ENCODE results near the gene CADM1.
A peak's percentile ranks its signal among the peaks of the same experiment; 100 is the strongest.

CADM1 gene

DNA sequence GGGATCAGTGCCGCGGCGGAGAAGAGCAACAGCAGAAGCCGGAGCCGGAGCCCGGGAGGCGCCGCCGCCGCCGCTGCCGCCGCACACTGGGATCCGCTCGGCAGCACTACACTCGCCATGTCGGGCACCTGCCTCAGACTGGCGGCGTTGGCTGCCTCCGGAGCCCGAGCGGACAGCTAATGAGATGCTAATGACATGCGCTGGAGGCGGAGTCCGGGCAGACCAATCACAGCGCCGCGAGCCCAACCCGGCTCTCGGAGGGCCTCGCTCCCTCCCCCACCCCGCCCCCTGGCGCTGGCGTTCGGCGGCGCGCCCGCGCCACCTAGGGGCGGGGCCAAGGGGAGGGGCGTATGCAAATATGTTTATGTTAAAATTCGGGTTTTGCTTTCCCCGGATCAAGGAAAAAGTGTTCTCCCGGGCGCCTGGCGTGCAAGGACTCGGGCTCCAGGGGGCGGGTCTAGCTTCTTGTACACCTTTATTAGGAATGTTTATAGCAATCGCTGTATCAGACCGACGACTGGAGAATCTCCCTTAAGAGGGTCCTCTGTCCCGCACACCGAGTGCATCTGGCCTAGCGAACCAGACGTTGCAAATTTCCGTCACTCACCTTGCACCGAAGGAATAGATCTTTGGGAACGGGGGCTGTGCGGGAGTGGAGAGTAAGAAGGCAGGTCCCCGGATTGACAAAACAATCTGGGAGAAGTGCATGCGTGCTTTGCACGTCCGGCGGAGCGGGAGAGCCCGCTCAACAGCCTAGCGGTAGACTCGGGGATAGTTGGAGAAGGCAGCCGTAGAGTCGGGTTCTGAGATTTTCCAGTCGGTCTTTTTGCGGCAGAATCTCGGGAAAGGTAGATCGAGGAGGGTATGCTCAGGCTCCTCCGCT lies at the start of gene CADM1:
Gene CADM1, minus strand, starts transcription at position 140 of the 883 bp plus-strand sequence.
- DNase-seq (ENCODE audit: low read depth in 3 of 3) = peak; percentile 43 to 66 (median 63)

DNA sequence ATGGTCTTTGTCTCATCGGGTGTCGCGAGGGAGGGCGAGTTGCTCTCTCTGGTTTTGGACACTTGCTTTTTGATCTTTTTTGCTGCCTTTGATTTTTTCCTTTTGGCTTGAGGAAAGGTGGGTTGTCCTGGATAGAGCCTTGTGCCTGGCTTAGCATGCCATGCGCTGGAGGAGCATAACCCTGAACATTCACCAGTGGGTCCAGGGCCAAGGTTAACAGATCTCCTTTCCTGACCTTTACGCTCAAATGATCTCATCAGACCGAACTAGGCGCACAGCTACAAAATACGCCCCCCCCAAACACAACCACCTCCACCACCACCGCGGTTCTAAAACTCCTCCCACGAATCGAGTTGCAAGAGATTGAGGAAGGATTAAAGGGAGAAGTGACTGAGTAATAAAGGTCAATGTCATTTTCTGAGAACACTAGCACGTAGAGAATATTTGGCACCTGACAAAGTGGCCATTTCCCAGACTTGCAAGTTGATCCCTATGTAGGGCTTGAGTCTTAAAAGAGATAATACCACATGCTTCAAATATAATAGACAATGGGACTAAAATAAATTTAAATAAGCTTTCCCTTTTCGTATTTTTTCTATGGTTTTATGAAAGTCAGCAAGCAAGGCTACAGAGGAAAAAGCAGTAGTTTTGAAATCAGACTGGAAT lies 48.7 kb upstream of the CADM1 start:
- DNase-seq (ENCODE audit: low read depth in 3 of 3) = no peak

DNA sequence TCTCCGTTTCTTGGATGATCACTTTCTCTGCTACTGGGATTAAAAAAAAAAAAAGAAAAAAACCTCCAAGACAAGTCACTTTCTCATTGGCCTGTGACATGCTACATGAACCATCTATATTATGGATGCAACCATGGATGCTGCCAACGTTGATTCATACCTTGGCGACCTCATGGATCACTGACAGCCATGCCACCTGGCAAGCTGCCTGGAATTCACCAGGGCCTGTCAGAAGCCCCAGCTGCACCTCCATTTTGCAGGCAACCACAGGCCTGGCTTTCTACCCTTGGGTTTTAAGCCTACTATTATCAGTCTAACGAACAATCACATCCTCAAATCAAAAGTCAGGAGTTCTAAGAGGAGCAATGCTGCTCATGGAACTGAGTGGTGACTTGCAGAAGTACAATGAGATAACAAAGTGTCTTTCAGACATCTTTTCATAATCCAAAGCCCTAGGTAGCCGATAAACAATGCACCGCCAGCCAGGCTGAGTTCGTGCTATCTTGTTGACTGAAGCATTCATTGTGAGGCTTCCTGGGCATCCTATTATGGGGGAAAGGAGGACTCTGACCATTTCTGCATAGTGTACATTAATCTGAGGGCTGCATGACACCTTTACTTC lies 48.0 kb upstream of the CADM1 start:
- no peak for DNase-seq (ENCODE audit: low read depth in 3 of 3)

DNA sequence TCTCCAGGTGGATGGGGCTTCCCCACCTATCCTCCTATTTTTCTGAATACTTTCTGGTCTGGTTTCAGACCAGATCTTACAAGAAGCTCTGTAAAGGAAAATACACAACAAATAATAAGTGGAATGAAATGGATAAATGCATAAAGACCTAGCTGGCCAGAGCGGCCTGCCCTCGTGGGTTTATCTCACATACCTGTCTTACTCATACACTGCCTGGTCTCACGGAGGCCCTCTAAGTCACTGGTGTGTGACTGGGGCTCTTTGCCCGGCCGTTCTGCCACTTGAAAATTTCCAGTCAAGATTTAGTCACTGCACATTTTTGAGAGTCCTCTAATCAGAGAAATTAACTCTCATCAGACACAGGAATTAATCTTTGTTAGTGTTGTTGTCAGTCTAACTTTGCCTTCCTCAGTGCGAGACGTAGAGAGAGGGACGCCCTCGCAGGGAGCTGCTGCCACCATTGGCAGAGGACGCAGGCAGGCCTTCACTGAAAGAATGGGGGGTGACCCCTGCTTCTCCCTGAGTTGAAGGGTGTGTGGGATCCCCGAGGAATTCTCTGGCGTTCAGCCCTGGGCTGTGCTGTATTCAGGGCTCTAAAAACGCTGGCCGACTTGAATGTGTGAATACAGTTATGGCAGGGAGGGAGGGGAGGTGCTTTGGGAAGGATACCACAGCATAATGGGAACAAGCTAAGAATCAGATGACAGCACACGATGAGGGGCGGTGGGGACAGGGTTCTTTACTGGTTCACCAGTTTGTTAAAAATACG lies 46.3 kb upstream of the CADM1 start:
- DNase-seq (ENCODE audit: low read depth in 3 of 3) = no peak

DNA sequence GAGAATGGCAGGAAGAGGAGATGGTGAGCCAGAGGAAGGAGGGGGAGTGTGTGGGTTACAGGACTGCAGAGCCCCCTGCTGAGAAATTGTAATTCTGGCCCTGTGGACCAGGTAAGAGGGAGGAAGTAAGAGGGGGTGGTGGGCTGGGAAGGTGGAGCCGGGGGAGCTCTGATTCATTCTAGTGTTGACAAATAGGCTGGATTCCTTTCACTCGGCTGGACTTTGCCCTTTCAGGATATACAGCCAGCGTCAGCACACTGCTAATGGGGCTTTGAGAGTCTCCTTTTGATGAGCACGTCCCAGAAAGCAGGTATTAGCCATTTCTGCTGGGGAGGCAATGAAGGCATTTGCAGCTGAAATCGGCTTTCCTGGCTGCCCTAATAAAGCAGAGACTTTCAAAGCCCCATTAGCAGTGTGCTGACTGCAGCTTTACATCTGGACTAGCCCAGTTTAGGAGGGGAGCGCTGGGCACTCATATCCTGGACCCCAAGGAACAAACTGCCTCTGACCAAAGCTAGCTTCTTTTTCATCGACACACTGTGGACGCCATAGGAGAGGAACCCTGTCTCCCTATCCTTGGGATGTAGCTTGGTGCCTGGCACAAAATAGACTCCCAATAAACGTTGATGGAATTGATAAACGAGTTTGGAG lies 44.8 kb upstream of the CADM1 start:
- no peak for DNase-seq (ENCODE audit: low read depth in 3 of 3)

DNA sequence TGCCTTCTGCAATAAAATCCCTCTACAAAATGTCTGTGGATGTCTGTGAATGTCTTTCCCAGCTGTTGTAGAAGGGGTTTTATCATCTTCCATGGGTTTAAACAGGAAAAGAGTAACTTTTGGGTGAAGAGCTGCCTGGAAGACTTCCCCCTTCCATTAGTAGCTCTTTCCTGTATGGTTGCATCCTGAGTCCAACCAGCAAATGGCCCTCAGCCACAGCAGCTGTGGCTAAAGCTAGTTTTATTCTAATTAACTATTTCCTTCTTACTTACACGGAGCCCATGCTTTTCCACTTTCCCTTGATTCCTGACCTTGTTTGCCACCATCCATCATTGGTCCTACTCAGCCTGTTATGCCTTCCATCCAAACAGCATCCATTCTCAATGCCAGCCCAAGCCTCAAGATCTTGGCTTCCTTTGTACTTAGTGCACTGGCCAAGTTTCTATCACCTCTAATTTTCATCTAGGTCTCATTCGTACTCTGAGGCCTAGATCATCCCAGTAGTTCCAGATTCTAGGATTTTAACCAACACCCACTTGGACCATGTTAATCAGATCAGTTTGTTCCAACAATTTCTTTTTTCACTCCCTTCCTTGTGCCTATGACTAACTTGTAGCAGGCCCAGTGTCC lies 41.5 kb upstream of the CADM1 start:
- no peak for DNase-seq (ENCODE audit: low read depth in 3 of 3)

DNA sequence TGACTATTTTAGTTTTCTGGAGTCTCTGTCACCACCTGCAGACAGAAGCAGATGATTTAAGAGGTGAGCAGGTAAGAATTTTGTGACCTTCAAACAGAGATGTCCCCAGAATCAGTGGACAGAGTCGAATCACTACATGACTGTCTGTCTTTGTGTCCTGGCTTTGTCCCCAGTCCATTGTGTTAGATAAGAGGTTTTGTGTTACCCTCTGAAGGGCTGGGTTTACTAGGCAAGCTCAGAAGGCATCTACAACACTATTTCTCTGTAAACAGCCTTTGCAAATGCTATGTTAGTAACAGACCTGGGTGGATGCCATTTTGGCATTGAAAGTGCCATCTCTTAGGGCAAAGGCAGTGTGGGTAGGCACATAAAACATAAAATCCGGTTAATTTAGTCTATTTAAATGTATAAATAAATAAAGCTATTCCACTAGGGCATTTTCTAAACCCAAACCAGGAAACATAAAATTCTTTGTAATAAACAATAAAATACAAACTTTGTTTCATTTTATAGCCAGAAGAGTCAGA lies 40.3 kb upstream of the CADM1 start:
- no peak for DNase-seq (ENCODE audit: low read depth in 3 of 3)

DNA sequence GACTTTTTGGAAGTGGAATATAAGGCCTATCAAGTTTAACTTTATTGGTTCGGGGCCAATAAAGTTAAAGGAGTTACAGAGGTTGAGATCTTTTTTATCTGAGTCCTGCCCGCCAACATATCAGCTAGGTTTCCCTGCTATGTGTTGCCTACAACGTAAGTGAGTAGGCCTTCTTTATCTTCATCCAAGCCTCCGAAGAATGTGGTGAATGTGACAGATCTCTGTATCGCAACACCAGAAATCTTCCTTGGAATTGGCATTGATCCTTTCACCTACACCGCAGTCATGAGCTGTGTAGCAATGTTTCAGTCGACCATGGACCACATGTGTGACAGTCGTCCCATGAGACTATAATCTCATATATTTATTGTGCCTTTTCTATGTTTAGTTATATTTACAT lies 37.3 kb upstream of the CADM1 start:
- no peak for DNase-seq (ENCODE audit: low read depth in 3 of 3)

DNA sequence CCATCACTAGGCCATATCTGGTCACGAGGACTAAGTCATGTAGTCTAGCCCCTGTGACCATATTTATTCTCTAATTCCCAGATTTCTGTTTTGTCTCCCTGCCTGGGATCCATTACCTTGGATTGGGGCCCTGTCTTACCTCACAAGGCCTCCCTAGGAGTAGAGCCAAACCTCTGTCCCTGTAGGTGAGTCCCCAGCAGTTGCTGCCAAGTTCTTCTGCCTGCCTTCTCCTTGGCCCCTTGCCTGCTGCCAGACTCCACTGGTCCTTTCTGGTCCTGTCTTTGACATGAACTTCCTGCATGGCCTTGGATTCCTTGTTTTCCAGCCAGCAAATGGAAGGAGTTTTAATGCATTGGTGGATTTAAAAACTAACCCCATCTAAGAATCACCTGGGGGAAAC lies 35.6 kb upstream of the CADM1 start:
- no peak for DNase-seq (ENCODE audit: low read depth in 3 of 3)

DNA sequence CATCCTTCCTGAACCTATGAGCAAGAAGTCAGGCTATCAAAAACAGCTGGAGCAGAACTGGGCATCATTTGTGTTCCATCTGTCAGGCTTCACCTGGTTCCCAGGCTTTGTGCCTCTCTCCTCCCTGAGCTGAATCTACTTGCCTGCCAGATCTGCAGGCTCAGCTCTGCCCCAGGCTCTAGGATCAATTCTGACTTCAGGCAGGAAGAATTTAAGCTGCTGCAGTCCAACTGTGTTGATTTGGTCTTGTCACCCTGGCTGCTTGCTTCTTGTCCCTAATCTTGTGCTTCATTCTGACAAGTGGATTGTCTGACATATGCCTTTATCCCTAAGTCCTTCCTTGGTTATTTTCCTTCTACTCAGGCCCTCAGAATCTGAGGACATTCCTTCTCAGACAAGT lies 31.6 kb upstream of the CADM1 start:
- DNase-seq (ENCODE audit: low read depth in 3 of 3) = no peak

DNA sequence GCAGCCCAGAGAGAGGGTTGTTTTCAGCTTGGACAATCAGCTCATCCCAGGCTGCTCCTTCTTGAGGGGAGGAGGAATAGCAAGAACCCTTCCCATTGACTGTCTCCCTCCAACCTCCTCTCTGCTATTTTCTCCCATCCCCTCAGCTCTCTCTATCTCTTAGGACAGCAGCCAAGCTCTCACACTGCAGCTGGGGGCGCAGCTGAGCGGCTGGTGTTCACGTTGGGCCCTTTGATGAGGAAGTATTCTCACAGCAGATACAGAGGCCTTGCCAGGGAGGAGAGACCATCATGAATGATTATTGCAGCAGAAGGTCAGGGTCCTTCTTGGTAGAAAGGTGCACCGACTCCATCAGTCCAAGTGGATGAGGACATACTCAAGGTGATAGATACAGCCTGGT lies 26.5 kb upstream of the CADM1 start:
- DNase-seq (ENCODE audit: low read depth in 3 of 3) = no peak

DNA sequence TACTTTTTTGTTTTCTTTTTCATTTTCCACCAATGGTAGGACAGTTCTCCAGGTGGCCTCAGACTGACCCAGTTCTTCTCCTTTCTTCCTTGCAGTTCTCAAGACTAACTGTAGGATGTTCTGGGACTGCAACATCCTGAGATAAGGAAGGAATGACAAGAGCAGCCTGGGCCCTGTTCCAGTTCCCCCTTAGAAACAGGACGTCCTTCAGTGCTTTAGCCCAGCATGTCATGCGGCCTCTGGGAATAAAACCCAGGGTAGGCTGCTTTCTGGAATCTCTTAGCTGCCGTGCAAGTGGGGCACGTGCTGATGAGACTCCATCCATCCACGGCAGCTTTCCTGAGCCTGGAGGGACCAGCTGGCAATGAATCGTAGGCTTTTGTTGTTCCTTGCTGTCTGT lies 24.0 kb upstream of the CADM1 start:
- DNase-seq (ENCODE audit: low read depth in 3 of 3) = no peak

DNA sequence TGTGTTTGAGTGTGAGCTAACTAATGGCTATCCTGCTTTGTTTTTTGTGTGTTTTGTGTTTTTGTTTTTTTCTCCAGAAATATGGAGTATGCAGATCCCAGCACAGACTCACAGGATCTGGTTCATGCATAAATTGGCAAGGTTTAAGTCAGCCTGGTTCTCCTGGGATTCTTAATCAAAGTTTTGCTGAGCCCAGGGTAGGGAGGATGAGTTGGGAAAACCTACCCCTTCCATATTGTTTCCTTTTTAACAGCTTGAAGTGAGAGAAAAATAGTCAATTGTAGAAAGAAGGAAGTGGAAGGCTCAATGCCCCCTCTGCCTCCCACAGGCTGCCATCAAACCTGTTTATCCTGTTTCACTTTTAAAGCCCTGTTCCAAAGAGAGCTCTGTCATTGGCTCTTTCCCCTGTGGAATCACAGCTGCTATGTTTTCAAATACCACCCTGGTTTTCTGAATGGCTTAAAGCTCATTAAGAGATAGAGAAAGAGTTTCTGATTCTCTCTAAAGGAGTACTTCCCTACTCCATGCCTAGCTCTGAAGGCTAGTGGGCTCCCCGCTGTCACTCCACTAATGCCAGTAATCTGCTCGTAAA lies 23.4 kb upstream of the CADM1 start:
- no peak for DNase-seq (ENCODE audit: low read depth in 3 of 3)

DNA sequence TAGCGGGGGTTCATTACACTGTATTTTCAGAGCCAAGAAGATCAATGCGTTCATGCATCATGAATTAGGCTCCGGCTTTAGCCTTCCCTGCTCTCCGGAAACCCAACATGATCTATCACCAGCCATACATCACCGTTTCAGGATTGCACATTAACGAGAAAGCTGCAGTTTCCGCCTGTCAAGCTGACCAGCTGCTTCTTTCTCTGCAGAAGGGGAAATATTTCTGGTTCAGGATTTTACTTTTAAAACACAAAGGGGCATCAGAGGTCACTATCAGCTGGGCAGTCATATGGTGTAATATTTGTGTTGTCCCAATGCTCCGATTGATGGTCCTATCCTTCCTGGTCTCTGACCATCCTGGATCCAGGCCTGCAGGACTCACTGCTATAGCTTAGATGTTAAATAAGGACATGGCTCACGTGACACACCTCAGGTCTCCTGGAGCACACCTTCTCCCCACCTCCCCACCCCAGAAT lies 21.4 kb upstream of the CADM1 start:
- DNase-seq (ENCODE audit: low read depth in 3 of 3) = no peak

DNA sequence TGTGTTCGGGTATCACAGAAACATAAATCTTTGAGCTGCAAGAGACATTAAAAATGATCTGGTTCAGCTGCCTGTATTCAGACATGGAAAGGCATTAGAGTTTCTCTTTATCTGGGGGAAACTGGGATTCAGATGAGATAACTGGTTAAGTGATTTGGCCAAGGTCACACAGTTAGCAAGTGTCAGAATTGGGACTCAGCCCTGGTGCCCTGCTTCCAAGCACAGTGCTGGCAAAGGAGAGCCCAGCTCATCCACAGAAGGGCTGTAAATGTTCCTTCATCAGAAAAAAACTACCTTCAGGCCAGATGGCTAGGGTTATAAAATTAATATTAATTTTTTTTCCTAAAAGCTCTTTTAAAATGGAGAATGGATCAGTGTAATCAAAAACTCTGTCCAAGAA lies 20.4 kb upstream of the CADM1 start:
- DNase-seq (ENCODE audit: low read depth in 3 of 3) = no peak

DNA sequence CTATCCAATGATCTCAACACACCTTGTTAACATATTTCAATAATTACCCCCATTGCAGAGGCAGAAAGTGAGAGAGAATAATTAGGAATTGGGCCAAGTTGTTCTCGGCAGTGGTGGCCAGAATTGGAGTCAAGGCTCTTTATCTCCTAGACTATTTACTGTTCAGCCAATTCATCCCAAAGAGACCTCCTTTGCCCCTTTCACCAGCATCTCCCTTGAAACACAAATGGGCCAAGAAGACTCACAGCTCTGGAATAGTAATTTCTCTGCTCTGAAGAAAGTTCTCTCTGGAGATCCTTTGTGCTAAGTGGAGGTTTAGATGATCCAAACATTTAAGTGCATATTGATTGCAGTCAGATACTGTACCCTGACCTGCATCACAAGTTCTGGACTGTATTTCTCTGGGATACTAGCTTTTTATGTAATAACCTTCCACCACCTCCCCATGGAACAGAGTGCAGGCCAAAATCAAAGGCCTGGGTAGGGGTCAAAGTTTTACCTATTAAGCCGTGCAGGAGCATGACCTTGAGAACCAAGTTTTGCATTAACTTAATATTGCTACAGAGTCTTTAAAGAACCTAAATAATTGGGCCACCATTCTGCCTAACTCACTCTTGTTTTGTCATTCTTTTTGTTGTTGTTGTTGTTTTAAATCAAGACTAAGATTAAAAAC lies 19.6 kb upstream of the CADM1 start:
- no peak for DNase-seq (ENCODE audit: low read depth in 3 of 3)

DNA sequence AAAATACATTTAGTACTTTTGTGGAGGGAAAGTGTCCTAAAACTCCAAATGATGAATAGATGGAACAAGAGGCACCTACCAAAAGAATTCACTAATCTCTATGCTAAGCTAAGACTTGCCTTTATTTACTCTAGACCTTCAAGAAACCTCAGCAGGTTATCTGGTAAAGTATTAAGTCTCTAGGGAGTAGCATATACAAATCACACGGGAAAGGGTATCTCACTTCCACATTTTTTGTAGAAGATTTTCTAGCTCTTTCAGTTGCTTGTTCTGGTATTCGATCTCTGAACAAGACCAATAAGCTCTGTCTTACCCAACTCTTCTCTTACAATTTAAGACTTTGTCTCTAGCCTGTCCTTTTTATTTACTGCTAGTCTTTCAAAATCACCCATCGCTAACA lies 18.1 kb upstream of the CADM1 start:
- no peak for DNase-seq (ENCODE audit: low read depth in 3 of 3)

DNA sequence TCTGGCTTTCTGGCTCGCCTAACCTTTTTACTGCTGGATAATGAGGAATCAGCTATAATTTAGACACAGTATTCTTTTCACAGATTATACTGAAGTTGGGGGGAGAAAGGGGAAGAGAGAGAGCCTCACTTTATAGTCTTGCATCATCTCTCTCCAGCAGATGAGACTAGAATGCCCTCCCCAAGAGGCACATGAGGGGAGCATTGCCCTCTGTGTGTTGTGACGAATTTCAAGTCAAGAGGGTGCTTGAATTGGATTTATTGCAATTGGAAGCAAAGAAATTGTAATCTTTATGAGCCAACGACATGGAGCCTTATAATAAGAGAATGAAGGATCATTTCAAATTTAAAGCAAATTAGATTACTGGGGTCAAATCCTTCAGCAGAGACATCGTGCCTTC lies 17.6 kb upstream of the CADM1 start:
- no peak for DNase-seq (ENCODE audit: low read depth in 3 of 3)

DNA sequence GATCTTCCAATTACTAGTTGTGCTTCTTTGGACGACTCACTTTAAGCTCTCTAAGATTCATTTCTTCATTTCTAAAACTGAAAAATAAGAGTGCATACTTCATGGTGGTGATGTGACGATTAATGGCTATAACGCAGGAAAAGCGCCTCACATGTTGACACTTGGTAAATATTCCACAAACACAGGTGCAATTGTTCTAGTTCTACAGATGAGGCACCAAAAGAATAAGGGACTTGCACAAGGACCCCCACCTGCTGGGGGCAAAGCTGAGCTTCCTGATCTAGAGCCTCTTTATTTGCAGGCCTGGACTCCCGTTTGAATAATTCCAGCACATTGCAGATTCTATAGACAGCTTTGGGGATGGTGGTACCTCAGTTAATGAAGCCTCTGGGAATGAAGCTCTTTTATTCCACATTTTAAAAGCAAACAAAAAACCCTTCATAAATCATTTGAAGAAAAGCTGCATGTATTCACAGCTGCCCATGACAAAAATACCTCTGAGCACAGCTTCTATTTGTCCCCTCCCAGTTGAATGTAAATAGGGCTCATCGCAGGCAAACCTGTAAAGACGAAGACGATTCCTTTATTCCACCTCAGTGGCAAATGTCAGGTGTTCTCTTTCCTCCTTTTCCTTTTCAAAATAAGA lies 14.9 kb upstream of the CADM1 start:
- DNase-seq (ENCODE audit: low read depth in 3 of 3) = no peak

Measured in stimulated activated CD4-positive, alpha-beta T cell treated with anti-CD3 and anti-CD28 coated beads, TNF-alpha, amount 100 ng/mL, for 48 hours (primary cell).